Smooth muscle cell (in vitro differentiated cells): ENCODE data around the gene TMEM269. TPM values are rescaled to one million over a fixed set of nuclear protein-coding genes. Genes with fewer than 3 reads are reported as not detected.

ENCODE experiments used
- DNase-seq: peaks from one replicate; lab custom pipeline; 2025; ENCODE audit not compliant: unreplicated experiment; lab: John Stamatoyannopoulos, UW
- H2AFZ ChIP-seq: fragments of 200-600 bp; sonication (generic); 2 replicates; pipeline ENCODE4 v1.6.0; 2016; ENCODE audit warnings: antibody characterized with exemption, low read depth, mild to moderate bottlenecking
- H3F3A ChIP-seq: fragments of 200-600 bp; sonication (generic); 2 replicates; pipeline ENCODE4 v1.6.0; 2017; ENCODE audit warnings: antibody characterized with exemption, low read depth
- H3K27ac ChIP-seq: fragments of 200-600 bp; sonication (generic); 2 replicates; pipeline ENCODE4 v1.5.1; 2016; ENCODE audit warnings: low read depth, mild to moderate bottlenecking
- H3K27me3 ChIP-seq: fragments of 200-600 bp; sonication (generic); 2 replicates; pipeline ENCODE4 v1.6.1; 2016; ENCODE audit warnings: low read depth, mild to moderate bottlenecking
- H3K36me3 ChIP-seq: fragments of 200-600 bp; sonication (generic); 2 replicates; pipeline ENCODE4 v1.5.1; 2016; ENCODE audit warnings: low read depth
- H3K4me1 ChIP-seq: fragments of 200-600 bp; sonication (generic); 2 replicates; pipeline ENCODE4 v1.5.1; 2016; ENCODE audit warnings: low read depth
- H3K4me2 ChIP-seq: fragments of 200-600 bp; sonication (generic); 2 replicates; pipeline ENCODE4 v1.6.0; 2016; ENCODE audit warnings: mild to moderate bottlenecking
- H3K4me3 ChIP-seq: fragments of 200-600 bp; sonication (generic); 2 replicates; pipeline ENCODE4 v1.5.1; 2016; ENCODE audit warnings: mild to moderate bottlenecking
- H3K79me2 ChIP-seq: fragments of 200-600 bp; sonication (generic); 2 replicates; pipeline ENCODE4 v1.6.0; 2016; ENCODE audit warnings: low read depth, mild to moderate bottlenecking
- H3K9ac ChIP-seq: fragments of 200-600 bp; sonication (generic); 2 replicates; pipeline ENCODE4 v1.6.0; 2016; ENCODE audit warnings: low read depth
- H3K9me3 ChIP-seq: fragments of 200-600 bp; sonication (generic); replicated peaks from 2 replicates; pipeline ENCODE4 v1.5.1; 2016; ENCODE audit warnings: low read depth
- H4K20me1 ChIP-seq: fragments of 200-600 bp; sonication (generic); 2 replicates; pipeline ENCODE4 v1.6.0; 2016; ENCODE audit warnings: low read depth
- CTCF ChIP-seq: fragments of 200-600 bp; sonication (generic); IDR thresholded peaks from 2 replicates; pipeline ENCODE4 v1.5.1; 2017; ENCODE audit warnings: borderline replicate concordance, mild to moderate bottlenecking, antibody characterized with exemption; ENCODE audit not compliant: insufficient read depth, poor library complexity, severe bottlenecking
- whole genome bisulfite sequencing: methylation state at CpG from one replicate; pipeline ENCODE4 v1.1.7; 2016; ENCODE audit warnings: low lambda C conversion rate; 5-methylcytosine and 5-hydroxymethylcytosine counted together
- polyA plus RNA-seq: library from polyadenylated mRNA; unstranded; fragments of >200 nt; fragmentation: Nextera tagmentation; extraction: Ambion mirVana; gene quantifications from 2 replicates; pipeline ENCODE4 v1.2.1, GENCODE V29; 2016
- total RNA-seq: library from RNA; depleted of rRNA; stranded (reverse); fragments of >200 nt; gene quantifications from 2 replicates; pipeline ENCODE4 v1.2.3, GENCODE V29; 2014

TMEM269 gene
- total and polyA plus RNA-seq, 2 experiments from 2014 or later: 0.15 to 0.36 TPM

GRCh38 chr1:42830631-42831030, 45.8 kb downstream of the TMEM269 start:
- Histone ChIP-seq H3K79me2 (no peaks in the 10 kb centered on the region), H3K4me1 (no peaks in the 10 kb centered on the region), H2AFZ (no peak overlapping the region), H3K9ac (no peak overlapping the region), H3F3A (no peaks in the 10 kb centered on the region), H3K4me2 (no peak overlapping the region), H3K36me3 (no peaks in the 10 kb centered on the region), H3K27ac (no peak overlapping the region), H3K9me3 (no peaks in the 10 kb centered on the region), H3K4me3 (no peak overlapping the region), H4K20me1 (no peaks in the 10 kb centered on the region), H3K27me3 (no peaks in the 10 kb centered on the region)
- WGBS: 90% methylated on average over 17 of the region's 17 CpGs
- no peak for DNase-seq
- no peak for TF ChIP-seq CTCF

GRCh38 chr1:42831273-42831672, 46.5 kb downstream of the TMEM269 start:
- no peak overlapping the region for H3K4me2 ChIP-seq
- no peaks in the 10 kb centered on the region for H3K4me1 ChIP-seq
- H3K36me3 ChIP-seq: no peaks in the 10 kb centered on the region
- no peak for TF ChIP-seq CTCF
- no peaks in the 10 kb centered on the region for H3K79me2 ChIP-seq
- no peaks in the 10 kb centered on the region for H3F3A ChIP-seq
- no peak overlapping the region for H2AFZ ChIP-seq
- no peaks in the 10 kb centered on the region for H3K9me3 ChIP-seq
- no peaks in the 10 kb centered on the region for H3K27me3 ChIP-seq
- DNase-seq: no peak
- H3K27ac ChIP-seq: no peak overlapping the region
- H4K20me1 ChIP-seq: no peaks in the 10 kb centered on the region
- H3K4me3 ChIP-seq: no peak overlapping the region
- H3K9ac ChIP-seq: no peak overlapping the region

- 91% methylated on average over 3 of the region's 3 CpGs for WGBS
- no peak overlapping the region for H3K9ac ChIP-seq
- H3K36me3 ChIP-seq: no peaks in the 10 kb centered on the region
- no peak overlapping the region for H2AFZ ChIP-seq
- no peak overlapping the region for H3K4me3 ChIP-seq
- no peaks in the 10 kb centered on the region for H3K9me3 ChIP-seq
- H3K4me2 ChIP-seq: no peak overlapping the region
- no peaks in the 10 kb centered on the region for H4K20me1 ChIP-seq
- H3F3A ChIP-seq: no peaks in the 10 kb centered on the region
- no peaks in the 10 kb centered on the region for H3K79me2 ChIP-seq
- H3K27me3 ChIP-seq: no peaks in the 10 kb centered on the region
- no peak for DNase-seq
- H3K4me1 ChIP-seq: no peaks in the 10 kb centered on the region
- H3K27ac ChIP-seq: no peak overlapping the region
- TF ChIP-seq CTCF: no peak
Measured at GRCh38 chr1:42832641-42833240, 48.0 kb downstream of the TMEM269 start.

- no peaks in the 10 kb centered on the region for H3F3A ChIP-seq
- H3K27ac ChIP-seq: no peak overlapping the region
- no peaks in the 10 kb centered on the region for H3K4me1 ChIP-seq
- no peak for DNase-seq
- no peak overlapping the region for H2AFZ ChIP-seq
- no peaks in the 10 kb centered on the region for H4K20me1 ChIP-seq
- no peak overlapping the region for H3K4me3 ChIP-seq
- H3K4me2 ChIP-seq: no peak overlapping the region
- no peaks in the 10 kb centered on the region for H3K27me3 ChIP-seq
- no peak overlapping the region for H3K9ac ChIP-seq
- no peaks in the 10 kb centered on the region for H3K79me2 ChIP-seq
- TF ChIP-seq CTCF: no peak
- WGBS: 99% methylated on average over 4 of the region's 4 CpGs
- H3K9me3 ChIP-seq: no peaks in the 10 kb centered on the region
- no peaks in the 10 kb centered on the region for H3K36me3 ChIP-seq
Measured at GRCh38 chr1:42833981-42834380, 49.2 kb downstream of the TMEM269 start.
